HepG2 (cell line): ENCODE data around the gene SIVA1. TPM values are rescaled to one million over a fixed set of nuclear protein-coding genes. Genes with fewer than 3 reads are reported as not detected.

Experiments used
- CHD4 ChIP-seq: fragments of 200-600 bp; sonication (generic); IDR thresholded peaks from 2 replicates; pipeline ENCODE4 v1.7.0; 2017; ENCODE audit warnings: mild to moderate bottlenecking, low read length, borderline replicate concordance
- EHMT2 ChIP-seq: fragments of 200-600 bp; sonication (generic); IDR thresholded peaks from 2 replicates; pipeline ENCODE4 v1.7.0; 2017; ENCODE audit warnings: antibody characterized with exemption, low read depth, low read length, borderline replicate concordance
- EZH2 ChIP-seq: conservative IDR thresholded peaks from 2 replicates; pipeline ENCODE4 v1.6.1; 2012; ENCODE audit warnings: mild to moderate bottlenecking, low read depth, low read length, moderate library complexity
- FOXP1 ChIP-seq, 2 experiments: fragments of 450-650 bp in 1 of 2; IDR thresholded peaks; 2 replicates each; pipeline ENCODE4 v1.6.1; 2017 to 2018; ENCODE audit warnings: antibody characterized with exemption in 1 of 2
- GMEB2 ChIP-seq: IDR thresholded peaks from 2 replicates; pipeline ENCODE4 v1.6.1; 2016; ENCODE audit warnings: missing biosample characterization, missing genetic modification reagents, low read depth
- HDAC6 ChIP-seq: fragments of 200-600 bp; sonication (generic); IDR thresholded peaks from 2 replicates; pipeline ENCODE4 v1.7.0; 2017; ENCODE audit warnings: mild to moderate bottlenecking, antibody characterized with exemption, low read length, low read depth
- HMGXB4 ChIP-seq, 2 experiments: sonication (generic) in 1 of 2; formaldehyde crosslinking in 1 of 2; IDR thresholded peaks; 2 replicates each; pipeline versions ENCODE4 v1.4.0 to v1.6.1; 2018 to 2020; ENCODE audit warnings: missing genetic modification reagents in 2 of 2, borderline replicate concordance in 1 of 2, low read depth in 1 of 2, mild to moderate bottlenecking in 1 of 2, missing biosample characterization in 1 of 2
- KDM3A ChIP-seq: IDR thresholded peaks from 2 replicates; pipeline ENCODE4 v1.6.1; 2018; ENCODE audit warnings: low read depth, missing compliant biosample characterization
- KLF16 ChIP-seq, 2 experiments: sonication (generic) in 1 of 2; formaldehyde crosslinking in 1 of 2; IDR thresholded peaks; 2 replicates each; pipeline versions ENCODE4 v1.6.1 to v1.8.0; 2016 to 2023; ENCODE audit warnings: missing genetic modification reagents in 2 of 2, missing compliant biosample characterization in 1 of 2
- LCORL ChIP-seq, 2 experiments: fragments of 450-650 bp in 1 of 2; sonication (generic) in 1 of 2; formaldehyde crosslinking in 1 of 2; IDR thresholded peaks; 2 replicates each; pipeline versions ENCODE4 v1.5.0 to v1.6.1; 2017 to 2020; ENCODE audit warnings: antibody characterized with exemption in 1 of 2, missing genetic modification reagents in 1 of 2
- MAFG ChIP-seq: sonication (generic); formaldehyde crosslinking; IDR thresholded peaks from 2 replicates; pipeline ENCODE4 v1.5.1; 2020; ENCODE audit warnings: mild to moderate bottlenecking, missing genetic modification reagents
- NFE2L2 ChIP-seq: fragments of 150-350 bp; IDR thresholded peaks from 2 replicates; pipeline ENCODE4 v1.6.1; 2014; ENCODE audit warnings: low read length
- PCBP1 ChIP-seq: fragments of 200-400 bp; formaldehyde crosslinking; IDR thresholded peaks from 2 replicates; pipeline ENCODE4 v1.6.1; 2017; ENCODE audit warnings: mild to moderate bottlenecking, low read depth, low read length, borderline replicate concordance
- POLR2AphosphoS5 ChIP-seq: IDR thresholded peaks from 2 replicates; pipeline ENCODE4 v1.6.1; 2012; ENCODE audit warnings: low read depth, low read length
- SPEN ChIP-seq: sonication (generic); formaldehyde crosslinking; IDR thresholded peaks from 2 replicates; pipeline ENCODE4 v1.5.1; 2020; ENCODE audit warnings: low read depth, mild to moderate bottlenecking, missing genetic modification reagents
- SRSF9 ChIP-seq: fragments of 200-400 bp; formaldehyde crosslinking; IDR thresholded peaks from 2 replicates; pipeline ENCODE4 v1.6.1; 2018; ENCODE audit warnings: borderline replicate concordance, mild to moderate bottlenecking, low read depth, low read length; ENCODE audit not compliant: insufficient read depth, poor library complexity, severe bottlenecking
- TCF7 ChIP-seq: sonication (generic); IDR thresholded peaks from 2 replicates; pipeline ENCODE4 v1.6.1; 2016; ENCODE audit warnings: antibody characterized with exemption, low read depth
- TFDP1 ChIP-seq: IDR thresholded peaks from 2 replicates; pipeline ENCODE4 v1.6.1; 2016; ENCODE audit warnings: missing compliant biosample characterization, missing genetic modification reagents, borderline replicate concordance
- ZBTB7B ChIP-seq: sonication (generic); formaldehyde crosslinking; IDR thresholded peaks from 2 replicates; pipeline ENCODE4 v1.4.0; 2020; ENCODE audit warnings: missing genetic modification reagents
- ZNF10 ChIP-seq: sonication (generic); formaldehyde crosslinking; IDR thresholded peaks from 2 replicates; pipeline ENCODE4 v1.4.0; 2020; ENCODE audit warnings: mild to moderate bottlenecking, low read depth, missing genetic modification reagents, borderline replicate concordance
- ZNF124 ChIP-seq: sonication (generic); formaldehyde crosslinking; IDR thresholded peaks from 2 replicates; pipeline ENCODE4 v1.4.0; 2020; ENCODE audit warnings: missing genetic modification reagents
- ZNF264 ChIP-seq: sonication (generic); formaldehyde crosslinking; IDR thresholded peaks from 2 replicates; pipeline ENCODE4 v1.4.0; 2020; ENCODE audit warnings: missing genetic modification reagents
- ZNF501 ChIP-seq: sonication (generic); formaldehyde crosslinking; IDR thresholded peaks from 2 replicates; pipeline ENCODE4 v1.5.1; 2020; ENCODE audit warnings: mild to moderate bottlenecking, moderate library complexity, missing genetic modification reagents
- ZNF7 ChIP-seq: IDR thresholded peaks from 2 replicates; pipeline ENCODE4 v1.6.1; 2016; ENCODE audit warnings: missing biosample characterization, missing genetic modification reagents
- ZSCAN31 ChIP-seq: sonication (generic); formaldehyde crosslinking; IDR thresholded peaks from 2 replicates; pipeline ENCODE4 v1.5.0; 2020; ENCODE audit warnings: low read depth, mild to moderate bottlenecking, missing genetic modification reagents
- polyA plus RNA-seq, 8 experiments: library from polyadenylated mRNA; depleted of rRNA in 3 of 8; stranded (reverse) in 7 of 8; unstranded in 1 of 8; fragments of >200 nt; fragmentation: Illumina TruSeq in 4 of 8; extraction: Trizol in 4 of 8; gene quantifications; 2 replicates each; pipeline versions ENCODE4 v1.2.1 to v1.2.3, GENCODE V29; 2011 to 2016; ENCODE audit warnings: low read depth in 4 of 8, missing spikeins in 1 of 8, mixed read lengths in 1 of 8; ENCODE audit not compliant: insufficient read depth in 1 of 8
- total RNA-seq, 5 experiments: library from RNA; depleted of rRNA; stranded (reverse); fragments of >200 nt; fragmentation: Illumina TruSeq; extraction: Trizol; gene quantifications; 2 replicates each; pipeline ENCODE4 v1.2.3, GENCODE V29; 2016; ENCODE audit warnings: low read depth in 1 of 5

The SIVA1 gene
- total and polyA plus RNA-seq, 2 of the 13 experiments (the other 11 are each of a cell fraction or from before 2014, with no cell fraction given), result 123 to 186 TPM

- TF ChIP-seq SPEN (CRISPR knock-in tag), result no peak
- TF ChIP-seq TCF7, result no peak
- TF ChIP-seq NFE2L2, result no peak
- TF ChIP-seq KDM3A (CRISPR knock-in tag), result no peak
- peak in 1 of 2 experiments; percentile 3; a peak in 1 of 4 replicates for TF ChIP-seq KLF16 (CRISPR knock-in tag; IDR thresholded peaks at IDR 0.05)
- no peak for TF ChIP-seq TFDP1
- no peak for TF ChIP-seq ZSCAN31 (CRISPR knock-in tag)
- no peak for TF ChIP-seq MAFG (CRISPR knock-in tag)
- no peak for TF ChIP-seq LCORL (IDR thresholded peaks at IDR 0.05)
- TF ChIP-seq LCORL (CRISPR knock-in tag; IDR thresholded peaks at IDR 0.05), result no peak
- TF ChIP-seq ZNF10 (CRISPR knock-in tag), result no peak
- no peak for TF ChIP-seq ZNF501 (CRISPR knock-in tag)
- TF ChIP-seq ZNF7 (CRISPR knock-in tag), result no peak
- TF ChIP-seq ZNF264 (CRISPR knock-in tag), result no peak
- TF ChIP-seq ZBTB7B (CRISPR knock-in tag), result peak; percentile 76
- TF ChIP-seq HMGXB4 (CRISPR knock-in tag; IDR thresholded peaks at IDR 0.05; ENCODE audit: borderline replicate concordance in 1 of 2, low read depth in 1 of 2), result 0 out of 4 replicates have a peak, but pooled peaks of 1 of the 2 experiments have one; percentile 24
- no peak for TF ChIP-seq ZNF124
- TF ChIP-seq GMEB2, result no peak
- no peak for TF ChIP-seq FOXP1 (IDR thresholded peaks at IDR 0.05)
- no peak for TF ChIP-seq FOXP1 (CRISPR knock-in tag; IDR thresholded peaks at IDR 0.05)
- no peak for TF ChIP-seq HDAC6
- TF ChIP-seq EZH2, result no peak
- peak; percentile 26; the same call in 1 of the 2 replicates for TF ChIP-seq POLR2AphosphoS5
- TF ChIP-seq PCBP1, result 0 out of 2 replicates have a peak, but pooled peaks have one; percentile 50
- no peak for TF ChIP-seq EHMT2
- TF ChIP-seq CHD4, result no peak
- TF ChIP-seq SRSF9, result no peak
Measured at GRCh38 chr14:104795781-104796686, 43.1 kb downstream of the SIVA1 start (continued).
